Measurements from ENCODE around the gene APBB1IP.

APBB1IP gene

DNA sequence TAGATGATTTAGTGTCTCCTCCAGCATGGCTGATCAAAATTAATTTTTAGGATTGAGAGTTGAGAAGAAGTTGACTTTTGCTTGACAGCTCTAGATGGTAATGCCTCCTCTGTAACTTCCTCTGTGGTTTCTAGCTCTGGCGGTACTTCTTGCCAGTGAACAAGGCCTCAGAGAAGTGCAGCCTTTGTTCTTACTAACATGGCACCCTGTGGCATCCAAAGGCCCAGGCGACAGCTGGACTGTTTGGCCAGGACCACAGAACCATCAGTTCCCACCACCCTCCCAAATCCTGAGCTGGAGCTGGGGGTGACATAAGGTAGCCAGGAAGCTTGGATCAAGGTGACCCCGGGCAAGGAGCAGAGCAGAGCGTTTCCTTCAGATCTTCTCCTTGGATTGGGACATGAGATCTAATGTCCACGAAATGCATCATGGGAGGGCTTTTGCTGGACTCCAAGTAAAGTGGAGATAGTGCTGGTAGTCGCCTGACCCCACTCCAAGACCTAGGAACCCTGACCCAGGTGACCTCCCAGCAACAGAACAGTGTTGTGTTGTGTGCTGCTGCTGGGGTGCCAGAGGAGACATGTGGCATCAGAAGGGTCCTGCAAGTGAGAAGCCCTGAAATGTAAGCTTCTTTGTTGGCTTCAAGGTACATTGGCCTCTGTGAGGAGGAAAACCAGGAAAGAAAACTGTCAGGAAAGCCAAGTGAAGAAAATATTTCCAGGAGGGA is 41.8 kb downstream of the APBB1IP start:
- TF ChIP-seq, protein P1, sequence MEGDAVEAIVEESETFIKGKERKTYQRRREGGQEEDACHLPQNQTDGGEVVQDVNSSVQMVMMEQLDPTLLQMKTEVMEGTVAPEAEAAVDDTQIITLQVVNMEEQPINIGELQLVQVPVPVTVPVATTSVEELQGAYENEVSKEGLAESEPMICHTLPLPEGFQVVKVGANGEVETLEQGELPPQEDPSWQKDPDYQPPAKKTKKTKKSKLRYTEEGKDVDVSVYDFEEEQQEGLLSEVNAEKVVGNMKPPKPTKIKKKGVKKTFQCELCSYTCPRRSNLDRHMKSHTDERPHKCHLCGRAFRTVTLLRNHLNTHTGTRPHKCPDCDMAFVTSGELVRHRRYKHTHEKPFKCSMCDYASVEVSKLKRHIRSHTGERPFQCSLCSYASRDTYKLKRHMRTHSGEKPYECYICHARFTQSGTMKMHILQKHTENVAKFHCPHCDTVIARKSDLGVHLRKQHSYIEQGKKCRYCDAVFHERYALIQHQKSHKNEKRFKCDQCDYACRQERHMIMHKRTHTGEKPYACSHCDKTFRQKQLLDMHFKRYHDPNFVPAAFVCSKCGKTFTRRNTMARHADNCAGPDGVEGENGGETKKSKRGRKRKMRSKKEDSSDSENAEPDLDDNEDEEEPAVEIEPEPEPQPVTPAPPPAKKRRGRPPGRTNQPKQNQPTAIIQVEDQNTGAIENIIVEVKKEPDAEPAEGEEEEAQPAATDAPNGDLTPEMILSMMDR (IDR thresholded peaks at IDR 0.05), result no peak
- no peak for TF ChIP-seq ZFX (IDR thresholded peaks at IDR 0.05; ENCODE audit: borderline replicate concordance)
- no peak overlapping the region for H3K27ac ChIP-seq

DNA sequence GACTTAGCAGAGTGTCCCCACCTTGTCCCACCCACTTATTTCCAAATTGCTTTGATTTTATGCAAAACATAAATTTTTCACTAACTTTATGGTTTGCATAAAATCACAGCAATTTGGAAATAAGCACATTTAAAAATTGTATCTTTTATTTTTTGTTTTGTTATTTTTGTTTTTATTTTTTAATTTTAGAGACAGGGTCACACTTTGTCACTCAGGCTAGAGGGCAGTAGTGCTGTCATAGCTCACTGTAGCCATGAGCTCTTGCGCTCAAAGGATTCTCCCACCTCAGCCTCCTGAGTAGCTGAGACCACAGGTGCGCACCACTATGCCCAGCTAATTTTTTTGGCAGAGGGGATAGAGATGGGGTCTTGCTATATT is 43.2 kb downstream of the APBB1IP start:
- H3K27ac ChIP-seq, result no peak overlapping the region
- TF ChIP-seq, protein P1 (IDR thresholded peaks at IDR 0.05), result no peak
- TF ChIP-seq ZFX (IDR thresholded peaks at IDR 0.05; ENCODE audit: borderline replicate concordance), result no peak

DNA sequence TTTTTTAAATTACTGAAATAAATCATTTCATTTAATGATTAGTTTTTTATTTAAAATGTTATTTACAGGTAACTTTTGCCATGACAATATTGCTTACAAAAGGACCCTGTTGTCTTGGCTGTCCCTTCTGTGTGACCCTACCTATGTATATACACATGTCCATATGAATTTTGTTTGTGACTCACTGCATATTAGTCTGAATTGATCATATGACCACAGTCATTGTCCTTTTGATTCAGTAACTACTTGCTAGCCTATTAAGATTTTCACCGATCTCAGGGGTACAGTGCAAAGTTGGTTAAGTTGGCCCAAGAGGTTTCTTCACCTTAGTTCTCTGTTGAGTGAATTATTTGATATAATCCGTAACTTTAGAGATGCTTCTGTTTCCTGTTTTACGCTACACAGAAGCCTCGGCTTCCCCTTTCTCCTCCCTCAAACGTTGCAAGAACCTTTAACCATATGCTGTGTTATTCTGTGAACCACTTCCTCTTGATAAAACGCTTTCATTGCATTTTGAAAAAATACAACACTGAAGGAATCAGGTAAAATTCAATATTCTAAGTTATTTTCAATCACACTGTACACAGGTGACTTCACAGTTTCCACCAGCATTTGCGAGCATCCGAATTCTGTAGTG is 43.9 kb downstream of the APBB1IP start:
- TF ChIP-seq, protein P1 (IDR thresholded peaks at IDR 0.05), result no peak
- no peak for TF ChIP-seq ZFX (IDR thresholded peaks at IDR 0.05; ENCODE audit: borderline replicate concordance)
- H3K27ac ChIP-seq, result no peak overlapping the region

DNA sequence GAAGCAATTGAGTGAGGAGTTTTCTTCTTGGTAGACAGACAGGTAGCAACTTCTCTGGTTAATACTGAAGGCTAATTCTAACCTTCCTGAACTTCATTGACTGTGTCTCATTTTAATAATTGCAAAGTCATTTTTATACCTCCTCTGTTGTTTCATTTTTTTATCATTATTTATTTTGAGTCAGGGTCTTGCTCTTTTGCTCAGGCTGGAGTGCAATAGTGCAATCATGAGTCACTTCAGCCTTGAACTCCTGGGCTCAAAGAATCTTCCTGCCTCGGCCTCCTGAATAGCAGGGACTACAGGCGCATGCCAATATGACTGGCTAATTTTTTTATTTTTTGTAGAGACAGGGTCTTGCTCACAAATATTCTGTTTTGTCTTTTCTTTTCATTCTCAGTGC is 45.4 kb downstream of the APBB1IP start:
- TF ChIP-seq, protein P1 (IDR thresholded peaks at IDR 0.05), result no peak
- H3K27ac ChIP-seq, result no peak overlapping the region

DNA sequence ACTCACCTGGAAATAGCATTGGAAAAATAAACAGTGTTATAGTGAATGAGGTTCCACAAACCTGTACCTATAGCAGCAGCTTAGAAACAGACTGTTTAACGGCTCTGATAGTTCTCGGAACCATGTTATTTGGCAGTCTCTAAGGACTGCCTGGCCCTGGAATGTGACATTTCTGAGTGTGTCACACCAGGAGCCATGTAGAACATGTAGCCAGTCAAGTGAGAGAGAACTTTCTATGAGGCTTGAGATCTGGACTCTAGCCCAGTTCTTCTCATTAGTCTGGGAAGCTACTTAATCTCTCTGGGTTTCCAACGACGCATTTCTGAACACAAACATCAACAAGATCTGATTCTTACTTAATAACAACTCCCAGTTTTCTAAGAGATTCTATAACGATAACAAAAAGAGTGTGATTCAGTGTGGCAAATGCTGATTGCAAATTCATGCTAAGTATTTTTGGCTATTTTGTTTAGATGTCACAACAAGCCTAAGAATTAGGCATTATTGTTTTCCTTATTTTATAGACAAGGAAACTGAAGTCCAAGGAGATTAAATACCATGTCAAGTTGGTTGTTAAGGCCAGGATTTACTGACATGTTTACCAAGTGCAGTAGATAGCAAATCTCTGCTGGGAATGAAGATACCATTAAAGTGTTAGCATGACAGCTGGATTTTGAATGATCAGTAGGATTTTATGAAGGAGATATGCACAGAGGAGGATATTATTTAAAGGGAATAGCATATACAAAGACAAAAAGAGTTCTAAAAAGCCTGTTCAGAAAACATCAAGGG is 47.2 kb downstream of the APBB1IP start:
- TF ChIP-seq, protein P1 (IDR thresholded peaks at IDR 0.05), result no peak
- no peak for TF ChIP-seq ZFX (IDR thresholded peaks at IDR 0.05; ENCODE audit: borderline replicate concordance)
- H3K27ac ChIP-seq, result no peak overlapping the region

DNA sequence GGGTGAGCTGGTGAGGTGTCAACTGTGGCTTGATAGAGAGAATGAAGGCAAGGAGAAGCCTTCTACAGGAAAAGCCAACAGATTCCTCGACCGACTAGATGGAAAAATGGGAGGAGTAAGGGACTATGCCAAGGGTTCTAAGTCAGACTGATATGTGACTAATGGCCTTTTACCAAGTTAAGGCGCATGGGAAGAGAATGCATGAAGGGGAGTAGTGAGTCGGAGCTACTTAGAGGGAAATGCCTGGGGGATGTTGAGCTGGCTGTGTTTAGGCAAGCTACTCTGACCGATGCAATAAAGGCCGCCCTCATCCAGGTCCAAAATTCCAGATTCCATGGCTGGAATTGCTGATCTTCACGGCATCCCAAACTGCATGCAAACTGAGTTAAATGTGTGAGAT is 48.2 kb downstream of the APBB1IP start:
- TF ChIP-seq, protein P1 (IDR thresholded peaks at IDR 0.05), result no peak
- no peak for TF ChIP-seq ZFX (IDR thresholded peaks at IDR 0.05; ENCODE audit: borderline replicate concordance)
- H3K27ac ChIP-seq, result no peak overlapping the region

Data from 22Rv1 (cell line).